Uterus (tissue), 2 donors: ENCODE results near the gene ABCA5.

ENCODE experiments used
- POLR2A ChIP-seq, 2 donors: fragments of 450-650 bp; IDR thresholded peaks; one replicate each; pipeline ENCODE4 v1.6.1; 2016; ENCODE audit warnings: antibody characterized with exemption in 2 of 2, mild to moderate bottlenecking in 1 of 2, moderate library complexity in 1 of 2
- TF ChIP-seq, protein P1 (sequence below), 4 experiments: fragments of 200-600 bp in 2 of 4; fragments of 450-650 bp in 2 of 4; sonication (generic) in 2 of 4; IDR thresholded peaks; one replicate each; pipeline ENCODE4 v1.5.1; 2016 to 2019; ENCODE audit warnings: antibody characterized with exemption in 4 of 4, mild to moderate bottlenecking in 2 of 4, moderate library complexity in 1 of 4

GRCh38 chr17:69271023-69271422 is 55.9 kb downstream of the ABCA5 start:
- TF ChIP-seq, protein P1, sequence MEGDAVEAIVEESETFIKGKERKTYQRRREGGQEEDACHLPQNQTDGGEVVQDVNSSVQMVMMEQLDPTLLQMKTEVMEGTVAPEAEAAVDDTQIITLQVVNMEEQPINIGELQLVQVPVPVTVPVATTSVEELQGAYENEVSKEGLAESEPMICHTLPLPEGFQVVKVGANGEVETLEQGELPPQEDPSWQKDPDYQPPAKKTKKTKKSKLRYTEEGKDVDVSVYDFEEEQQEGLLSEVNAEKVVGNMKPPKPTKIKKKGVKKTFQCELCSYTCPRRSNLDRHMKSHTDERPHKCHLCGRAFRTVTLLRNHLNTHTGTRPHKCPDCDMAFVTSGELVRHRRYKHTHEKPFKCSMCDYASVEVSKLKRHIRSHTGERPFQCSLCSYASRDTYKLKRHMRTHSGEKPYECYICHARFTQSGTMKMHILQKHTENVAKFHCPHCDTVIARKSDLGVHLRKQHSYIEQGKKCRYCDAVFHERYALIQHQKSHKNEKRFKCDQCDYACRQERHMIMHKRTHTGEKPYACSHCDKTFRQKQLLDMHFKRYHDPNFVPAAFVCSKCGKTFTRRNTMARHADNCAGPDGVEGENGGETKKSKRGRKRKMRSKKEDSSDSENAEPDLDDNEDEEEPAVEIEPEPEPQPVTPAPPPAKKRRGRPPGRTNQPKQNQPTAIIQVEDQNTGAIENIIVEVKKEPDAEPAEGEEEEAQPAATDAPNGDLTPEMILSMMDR (IDR thresholded peaks at IDR 0.05), result no peak
- no peak for TF ChIP-seq POLR2A (IDR thresholded peaks at IDR 0.05)
